ENCODE results near the gene SORCS2.

SORCS2 gene

GRCh38 chr4:7185487-7186030 lies 6.8 kb upstream of the SORCS2 start:
- in situ Hi-C loops (cut with MboI; ENCODE audit: low sequenced_read_pairs): no loop called here

GRCh38 chr4:7186031-7186430 lies 6.3 kb upstream of the SORCS2 start:
- in situ Hi-C loops (cut with MboI; ENCODE audit: low sequenced_read_pairs): no loop called here

- in situ Hi-C loops (cut with MboI; ENCODE audit: low sequenced_read_pairs): no loop called here
These were observed 5.7 kb upstream of the SORCS2 start for GRCh38 chr4:7186516-7187167.

DNA sequence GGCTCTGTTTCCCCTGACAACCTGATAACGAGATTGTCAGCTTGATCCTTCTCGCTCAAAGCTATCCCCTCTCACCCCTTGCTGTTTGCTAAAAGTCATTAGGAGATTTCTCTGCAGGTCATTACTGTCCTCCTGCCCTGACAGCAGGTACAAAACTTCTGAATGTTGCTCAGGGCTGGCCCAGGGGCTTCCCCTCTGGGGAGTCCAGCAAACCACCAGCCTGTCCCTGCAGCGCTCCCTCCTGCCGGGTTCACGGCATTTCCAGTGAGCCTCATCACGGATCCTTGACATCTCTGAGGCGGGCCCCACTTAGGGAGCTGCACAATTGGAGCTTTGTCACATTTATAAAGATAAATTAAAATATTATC lies 5.2 kb upstream of the SORCS2 start:
- in situ Hi-C loops (cut with MboI; ENCODE audit: low sequenced_read_pairs): no loop called here

DNA sequence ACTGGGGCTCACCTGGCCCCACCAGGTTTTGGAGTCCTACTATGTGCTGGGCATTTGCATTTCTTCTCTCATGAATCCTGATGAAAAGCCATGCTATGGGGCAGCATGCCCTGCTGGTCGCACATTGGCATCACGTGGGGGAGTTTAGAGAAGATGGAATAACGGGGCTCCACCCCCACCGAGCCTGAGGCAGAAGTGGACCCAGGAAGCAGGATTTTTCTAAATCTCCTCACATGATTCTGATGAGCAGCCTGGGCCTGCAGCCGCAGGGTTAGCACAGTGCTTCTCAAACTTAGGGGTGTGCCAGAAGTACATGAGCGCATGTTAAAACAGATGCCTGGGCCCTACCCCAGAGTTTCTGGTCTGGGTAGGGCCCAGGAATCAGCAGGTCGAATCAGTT lies 4.6 kb upstream of the SORCS2 start:
- in situ Hi-C loops (cut with MboI; ENCODE audit: low sequenced_read_pairs): no loop called here

DNA sequence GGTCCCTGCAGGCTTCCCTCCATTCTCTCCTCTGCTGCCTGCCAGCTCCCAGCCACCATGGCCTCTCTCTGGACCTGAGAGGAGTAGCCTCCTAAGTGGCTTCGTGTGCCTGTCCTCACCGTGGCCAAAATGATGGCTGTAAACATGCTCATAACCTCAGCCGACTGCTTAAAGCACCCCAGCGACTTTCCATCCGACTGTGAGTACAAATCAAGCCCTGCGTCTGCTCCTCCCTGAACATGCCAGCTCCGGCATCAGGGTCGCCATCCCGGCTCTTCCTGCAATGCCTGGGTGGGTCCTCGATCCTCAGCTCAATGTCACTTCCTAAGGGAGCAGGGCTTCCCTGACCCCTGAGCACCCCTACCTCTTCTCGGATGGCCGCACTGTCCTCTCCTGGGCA lies 3.3 kb upstream of the SORCS2 start:
- in situ Hi-C loops (cut with MboI; ENCODE audit: low sequenced_read_pairs): no loop called here

GRCh38 chr4:7189475-7190277 lies 2.7 kb upstream of the SORCS2 start:
- in situ Hi-C loops (cut with MboI; ENCODE audit: low sequenced_read_pairs): no loop called here

DNA sequence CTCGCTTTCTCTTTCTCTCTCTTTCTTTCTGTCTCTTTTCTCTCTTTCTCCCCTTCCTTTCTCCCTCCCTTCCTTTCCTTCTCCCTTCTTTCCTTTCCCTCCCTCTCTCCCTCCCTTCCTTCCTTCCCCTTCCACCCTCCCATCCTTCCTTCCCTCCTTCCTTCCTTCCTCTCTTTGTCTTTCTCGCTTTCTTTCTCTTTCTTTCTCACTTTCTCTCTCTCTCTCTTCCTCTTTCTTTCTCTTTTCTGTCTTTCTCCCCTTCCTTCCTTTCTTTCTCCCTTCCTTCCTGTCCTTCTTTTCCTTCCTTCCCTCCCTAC lies 2.1 kb upstream of the SORCS2 start:
- in situ Hi-C loops (cut with MboI; ENCODE audit: low sequenced_read_pairs): no loop called here

- in situ Hi-C loops (cut with MboI; ENCODE audit: low sequenced_read_pairs): no loop called here
These were observed 1.4 kb upstream of the SORCS2 start for GRCh38 chr4:7190691-7191545.

DNA sequence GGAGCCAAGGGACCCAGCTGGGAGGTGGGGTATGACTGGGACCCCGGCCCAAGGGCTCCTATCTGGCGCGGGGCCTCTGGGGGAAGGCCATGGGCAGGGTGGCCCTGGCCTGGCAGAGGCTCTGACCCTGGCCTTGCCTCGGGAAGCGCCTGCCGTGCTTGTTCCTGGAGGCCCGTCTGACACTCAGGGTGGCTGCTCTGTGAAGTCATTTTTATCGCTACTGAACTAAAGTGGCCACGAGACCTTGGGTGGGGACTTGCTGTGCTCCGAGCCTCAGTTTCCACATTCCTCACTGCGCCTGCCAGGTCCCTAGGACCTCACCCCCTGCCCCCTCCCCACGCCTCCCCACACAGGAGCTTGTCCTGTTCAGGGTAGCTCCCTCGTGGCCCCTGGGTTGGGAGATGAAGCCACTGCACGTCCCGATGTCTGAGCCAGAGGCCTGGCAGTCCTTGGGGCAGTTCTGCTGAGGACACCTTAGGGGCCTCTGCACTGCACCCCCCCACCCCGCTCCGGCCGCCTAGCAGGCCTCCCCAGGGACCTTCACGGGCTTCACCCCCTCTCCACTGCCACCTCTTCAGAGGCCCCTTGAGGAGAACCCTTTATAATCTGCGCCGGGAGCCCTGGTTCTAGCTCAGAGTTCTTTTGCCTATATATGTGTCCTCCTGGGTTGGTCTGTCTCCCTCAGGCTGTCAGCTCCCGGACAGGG lies 639 bp upstream of the SORCS2 start:
- in situ Hi-C loops (cut with MboI; ENCODE audit: low sequenced_read_pairs): no loop called here

DNA sequence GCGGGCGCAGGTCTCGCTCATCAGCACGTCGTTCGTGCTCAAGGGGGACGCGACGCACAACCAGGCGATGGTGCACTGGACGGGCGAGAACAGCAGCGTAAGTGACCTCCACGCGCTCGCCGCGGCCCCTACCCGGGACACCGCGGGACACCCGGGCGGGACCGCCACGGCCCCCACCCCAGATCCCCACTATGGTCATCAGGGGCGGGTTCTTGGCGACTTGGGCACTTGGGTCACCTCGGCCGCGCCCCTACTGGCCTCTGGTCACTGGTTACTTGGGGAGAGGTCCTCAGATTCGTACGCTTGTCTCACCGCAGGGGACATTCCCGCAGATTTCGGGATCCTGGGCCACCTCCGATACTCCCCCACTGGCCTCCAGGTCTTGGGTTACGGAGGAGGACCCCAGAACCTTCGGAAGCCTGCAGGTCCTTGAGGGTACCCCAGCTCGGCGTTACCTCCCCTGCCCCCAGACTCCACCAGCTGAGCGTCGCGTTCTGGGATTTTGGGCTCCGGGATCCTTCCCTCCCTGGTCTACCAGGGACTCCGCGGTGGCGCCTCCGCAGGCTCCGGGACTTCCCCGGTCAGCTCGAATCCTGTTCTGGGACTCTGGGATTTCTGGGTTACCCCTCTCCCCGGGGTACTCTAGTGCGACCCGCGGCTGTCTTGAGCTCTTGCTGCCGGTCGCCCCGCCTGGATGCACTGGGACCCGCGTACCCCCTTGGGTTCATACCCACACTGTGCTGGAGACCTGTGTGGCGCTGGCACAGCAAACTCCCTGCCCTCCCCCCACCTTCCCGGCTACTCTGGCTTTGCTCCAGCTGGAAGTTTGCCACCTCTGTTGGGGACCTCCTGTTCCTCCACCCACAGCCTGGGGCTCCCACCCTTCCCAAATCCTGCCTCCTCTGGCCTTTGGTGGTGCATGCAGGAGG lies 956 bp downstream of the SORCS2 start:
- in situ Hi-C loops (cut with MboI; ENCODE audit: low sequenced_read_pairs): no loop called here

- in situ Hi-C loops (cut with MboI; ENCODE audit: low sequenced_read_pairs): no loop called here
These were observed 2.2 kb downstream of the SORCS2 start for GRCh38 chr4:7194251-7195140.

DNA sequence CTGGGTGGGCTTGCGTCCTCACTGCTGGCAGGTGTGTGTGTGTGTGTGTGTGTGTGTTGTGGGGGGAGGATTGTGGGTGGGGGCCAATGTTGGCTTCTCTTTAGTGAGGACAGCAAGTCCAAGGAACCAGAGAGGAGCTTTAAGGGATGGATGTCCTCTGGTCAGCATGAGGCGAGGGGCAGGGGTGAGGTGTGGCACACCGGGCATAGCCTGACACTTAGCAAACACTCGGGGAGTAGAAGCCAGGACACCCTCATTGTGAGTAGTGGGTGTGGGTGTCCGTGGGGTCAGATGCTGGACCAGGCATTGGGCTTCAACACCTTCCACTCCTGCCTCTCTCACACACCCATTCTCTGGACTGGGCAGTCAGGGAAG lies 2.8 kb downstream of the SORCS2 start:
- in situ Hi-C loops (cut with MboI; ENCODE audit: low sequenced_read_pairs): no loop called here

DNA sequence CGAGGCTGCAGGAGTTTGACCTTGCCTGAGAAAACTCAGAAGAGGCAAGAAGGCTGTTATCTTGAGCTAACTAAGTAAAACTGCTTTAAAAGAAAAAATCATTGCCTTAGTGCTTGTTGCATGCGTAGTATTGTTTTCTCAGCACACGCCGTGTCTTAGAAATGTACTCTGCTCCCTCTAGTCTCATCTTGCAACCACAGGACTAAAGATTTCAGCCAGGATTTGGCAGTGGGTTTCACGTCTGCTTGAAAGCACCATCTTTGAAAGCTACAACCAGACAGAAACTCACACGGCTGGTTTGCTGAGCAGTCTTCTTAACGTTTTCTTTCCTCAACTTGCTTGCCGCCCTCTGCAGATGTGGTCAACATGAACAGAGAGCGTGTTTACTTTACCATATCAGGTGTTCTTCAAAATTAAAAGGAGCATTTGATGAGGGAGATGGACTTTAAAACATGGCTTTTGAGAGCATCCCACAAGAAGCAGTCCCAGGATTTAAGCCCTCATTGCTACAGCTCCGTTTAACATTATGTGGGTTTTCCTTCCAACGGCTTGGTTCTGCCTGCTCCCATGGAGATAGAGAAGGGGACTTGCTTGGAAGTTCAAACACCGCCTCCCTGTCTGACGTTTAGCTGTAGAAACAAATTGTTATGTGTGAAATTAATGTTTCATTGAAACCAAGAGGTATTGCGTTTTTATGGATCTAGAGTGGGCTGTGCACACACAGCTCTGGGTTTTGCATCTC lies 3.4 kb downstream of the SORCS2 start:
- in situ Hi-C loops (cut with MboI; ENCODE audit: low sequenced_read_pairs): no loop called here

GRCh38 chr4:7196288-7196651 lies 3.9 kb downstream of the SORCS2 start:
- in situ Hi-C loops (cut with MboI; ENCODE audit: low sequenced_read_pairs): no loop called here

GRCh38 chr4:7196736-7197135 lies 4.4 kb downstream of the SORCS2 start:
- in situ Hi-C loops (cut with MboI; ENCODE audit: low sequenced_read_pairs): no loop called here

DNA sequence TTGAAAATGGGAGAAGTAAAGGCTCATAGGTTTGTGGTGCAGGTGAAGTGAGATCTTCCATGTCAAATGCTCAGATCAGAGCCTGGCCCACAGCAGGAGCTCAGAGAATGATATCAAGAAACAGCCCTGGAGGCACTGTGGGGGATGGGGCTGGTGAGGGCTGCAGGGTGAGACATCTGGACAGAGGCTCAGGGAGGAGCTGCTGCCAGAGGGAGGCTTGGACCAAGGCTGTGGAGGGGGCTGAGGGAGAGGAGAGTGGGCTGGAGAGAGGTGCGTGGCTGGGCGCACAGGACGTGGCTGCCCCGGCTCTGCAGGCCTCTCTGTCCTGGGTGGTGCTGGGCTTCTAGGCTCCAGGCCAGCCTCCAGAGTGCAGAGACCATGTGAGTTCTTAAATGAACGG lies 5.6 kb downstream of the SORCS2 start:
- in situ Hi-C loops (cut with MboI; ENCODE audit: low sequenced_read_pairs): no loop called here

- in situ Hi-C loops (cut with MboI; ENCODE audit: low sequenced_read_pairs): no loop called here
These were observed 6.2 kb downstream of the SORCS2 start for GRCh38 chr4:7198440-7199128.
